HEK293 (cell line): ENCODE data around the gene TTC34.

Experiments used
- CTCF ChIA-PET: fragments of 350-600 bp; formaldehyde crosslinking; extraction: SDS; loops from one replicate; lab custom pipeline; 2021; ENCODE audit warnings: antibody characterized with exemption; lab: Yijun Ruan, JAX
- POLR2A ChIA-PET: fragments of 300-600 bp; formaldehyde crosslinking; extraction: SDS; loops from one replicate; lab custom pipeline; 2020; ENCODE audit warnings: antibody characterized with exemption, inconsistent platforms; lab: Yijun Ruan, JAX
- H3K27ac ChIP-seq: fragments of 200-500 bp; sonication (Bioruptor generic); 2 replicates; pipeline ENCODE4 v1.5.1; 2014; ENCODE audit warnings: low read depth, low read length, control low read depth, inconsistent platforms; ENCODE audit errors: extremely low read depth
- H3K36me3 ChIP-seq, 2 experiments: fragments of 200-500 bp in 1 of 2; sonication (Bioruptor generic) in 1 of 2; 1 replicate in 1 of 2; 2 replicates in 1 of 2; pipeline ENCODE4 v1.5.1; 2014 to 2017; ENCODE audit warnings: inconsistent platforms in 2 of 2, low read length in 2 of 2; ENCODE audit not compliant: control insufficient read depth in 2 of 2, insufficient read depth in 1 of 2
- H3K4me1 ChIP-seq: fragments of 200-500 bp; sonication (Bioruptor generic); 2 replicates; pipeline ENCODE4 v1.5.1; 2014; ENCODE audit warnings: mild to moderate bottlenecking, low read length, inconsistent platforms; ENCODE audit not compliant: control insufficient read depth, insufficient read depth
- H3K4me3 ChIP-seq: 2 replicates; pipeline ENCODE4 v1.5.1; 2011; ENCODE audit warnings: low read depth, mild to moderate bottlenecking, control low read depth, low read length, moderate library complexity
- H3K9me3 ChIP-seq: fragments of 200-500 bp; sonication (Bioruptor generic); 2 replicates; pipeline ENCODE4 v1.5.1; 2014; ENCODE audit warnings: low read depth, low read length, inconsistent platforms; ENCODE audit not compliant: control insufficient read depth, insufficient read depth
- INSM2 ChIP-seq: fragments of 450-650 bp; formaldehyde crosslinking; IDR thresholded peaks from 2 replicates; pipeline ENCODE4 v1.5.1; 2016; ENCODE audit warnings: missing biosample characterization, missing genetic modification characterization
- KLF1 ChIP-seq: fragments of 450-650 bp; formaldehyde crosslinking; IDR thresholded peaks from 2 replicates; pipeline ENCODE4 v1.5.1; 2016; ENCODE audit warnings: missing biosample characterization, missing genetic modification characterization
- PRDM6 ChIP-seq: fragments of 450-650 bp; formaldehyde crosslinking; IDR thresholded peaks from 2 replicates; pipeline ENCODE4 v1.5.1; 2017; ENCODE audit warnings: missing biosample characterization, missing genetic modification characterization
- TCF7L2 ChIP-seq: IDR thresholded peaks from 2 replicates; pipeline ENCODE4 v1.6.1; 2011; ENCODE audit warnings: low read depth, mild to moderate bottlenecking, inconsistent platforms, low read length, moderate library complexity, borderline replicate concordance
- TSHZ1 ChIP-seq: fragments of 450-650 bp; formaldehyde crosslinking; IDR thresholded peaks from 2 replicates; pipeline ENCODE4 v1.5.1; 2016; ENCODE audit warnings: missing biosample characterization, missing genetic modification characterization, borderline replicate concordance
- ZBTB6 ChIP-seq: fragments of 450-650 bp; formaldehyde crosslinking; IDR thresholded peaks from 2 replicates; pipeline ENCODE4 v1.5.1; 2017; ENCODE audit warnings: missing biosample characterization, missing genetic modification characterization
- ZNF19 ChIP-seq: fragments of 450-650 bp; formaldehyde crosslinking; IDR thresholded peaks from 2 replicates; pipeline ENCODE4; 2016; ENCODE audit warnings: missing biosample characterization, missing genetic modification characterization, low read depth
- ZNF292 ChIP-seq: fragments of 450-650 bp; formaldehyde crosslinking; IDR thresholded peaks from 2 replicates; pipeline ENCODE4 v1.5.1; 2016; ENCODE audit warnings: low read depth, missing biosample characterization, missing genetic modification characterization, borderline replicate concordance
- ZNF514 ChIP-seq: fragments of 450-650 bp; formaldehyde crosslinking; IDR thresholded peaks from 2 replicates; pipeline ENCODE4 v1.5.1; 2016; ENCODE audit warnings: missing biosample characterization, missing genetic modification characterization
- ZNF548 ChIP-seq: fragments of 450-650 bp; formaldehyde crosslinking; IDR thresholded peaks from 2 replicates; pipeline ENCODE4 v1.5.1; 2016; ENCODE audit warnings: missing biosample characterization, missing genetic modification characterization
- ZNF621 ChIP-seq: fragments of 450-650 bp; formaldehyde crosslinking; IDR thresholded peaks from 2 replicates; pipeline ENCODE4 v1.5.1; 2017; ENCODE audit warnings: missing biosample characterization, missing genetic modification characterization
- ZNF670 ChIP-seq: fragments of 450-650 bp; formaldehyde crosslinking; IDR thresholded peaks from 2 replicates; pipeline ENCODE4 v1.5.1; 2016; ENCODE audit warnings: missing biosample characterization, missing genetic modification characterization, low read depth
- TF ChIP-seq, protein P1 (sequence below): fragments of 450-650 bp; formaldehyde crosslinking; IDR thresholded peaks from 2 replicates; pipeline ENCODE4; 2016; ENCODE audit warnings: missing biosample characterization, missing genetic modification characterization
- TF ChIP-seq, protein P2 (sequence below): fragments of 450-650 bp; formaldehyde crosslinking; IDR thresholded peaks from 2 replicates; pipeline ENCODE4 v1.5.1; 2017; ENCODE audit warnings: missing biosample characterization, missing genetic modification characterization
- TF ChIP-seq, protein P3 (sequence below): fragments of 450-650 bp; formaldehyde crosslinking; optimal IDR thresholded peaks from 2 replicates; pipeline ENCODE3; 2016; ENCODE audit warnings: missing biosample characterization, mild to moderate bottlenecking, missing genetic modification characterization
- TF ChIP-seq, protein P4 (sequence below): fragments of 450-650 bp; formaldehyde crosslinking; IDR thresholded peaks from 2 replicates; pipeline ENCODE4 v1.5.1; 2016; ENCODE audit warnings: missing biosample characterization, missing genetic modification characterization
- TF ChIP-seq, protein P5 (sequence below): fragments of 450-650 bp; formaldehyde crosslinking; IDR thresholded peaks from 2 replicates; pipeline ENCODE4 v1.5.1; 2017; ENCODE audit warnings: missing biosample characterization, missing genetic modification characterization

TTC34 gene

DNA sequence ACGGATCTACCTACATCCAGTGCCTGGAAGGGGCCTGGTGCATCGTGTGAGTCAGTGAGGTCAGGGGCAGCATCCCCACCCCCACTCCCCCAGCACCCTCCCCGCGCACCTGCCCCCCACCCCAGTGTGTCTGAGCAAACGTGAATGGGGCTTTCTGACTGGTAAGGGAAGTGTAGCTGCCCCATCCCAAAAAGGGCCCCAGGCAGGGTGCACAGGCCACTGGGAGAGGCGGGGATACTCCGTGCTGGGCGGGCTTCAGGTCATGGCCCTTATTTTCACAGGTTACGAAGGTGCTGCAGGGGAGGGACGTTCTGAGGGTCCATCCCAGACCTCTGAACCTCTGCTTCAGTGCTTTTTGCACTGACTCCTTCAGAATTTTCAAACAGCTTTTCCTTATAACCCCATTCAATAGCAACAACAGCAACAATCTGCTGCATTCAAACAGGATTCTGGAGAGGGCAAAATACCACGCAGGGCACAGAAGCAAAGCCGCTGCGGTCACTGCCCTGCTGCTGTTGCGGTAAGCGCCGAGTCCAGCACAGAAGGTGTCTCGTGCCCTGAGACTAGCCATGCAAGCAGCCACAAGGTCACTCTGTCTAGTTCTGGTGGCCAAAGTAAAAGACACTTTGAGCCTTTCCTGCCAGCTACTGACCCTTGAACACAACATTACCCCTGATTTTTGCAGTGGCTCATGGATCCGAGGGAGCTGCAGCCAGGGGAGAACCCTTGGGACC lies 10.3 kb downstream of the TTC34 start (continued):
- TF ChIP-seq TSHZ1 (tag by site-specific recombination) = no peak
- TF ChIP-seq, all 188 proteins: peak for 0

DNA sequence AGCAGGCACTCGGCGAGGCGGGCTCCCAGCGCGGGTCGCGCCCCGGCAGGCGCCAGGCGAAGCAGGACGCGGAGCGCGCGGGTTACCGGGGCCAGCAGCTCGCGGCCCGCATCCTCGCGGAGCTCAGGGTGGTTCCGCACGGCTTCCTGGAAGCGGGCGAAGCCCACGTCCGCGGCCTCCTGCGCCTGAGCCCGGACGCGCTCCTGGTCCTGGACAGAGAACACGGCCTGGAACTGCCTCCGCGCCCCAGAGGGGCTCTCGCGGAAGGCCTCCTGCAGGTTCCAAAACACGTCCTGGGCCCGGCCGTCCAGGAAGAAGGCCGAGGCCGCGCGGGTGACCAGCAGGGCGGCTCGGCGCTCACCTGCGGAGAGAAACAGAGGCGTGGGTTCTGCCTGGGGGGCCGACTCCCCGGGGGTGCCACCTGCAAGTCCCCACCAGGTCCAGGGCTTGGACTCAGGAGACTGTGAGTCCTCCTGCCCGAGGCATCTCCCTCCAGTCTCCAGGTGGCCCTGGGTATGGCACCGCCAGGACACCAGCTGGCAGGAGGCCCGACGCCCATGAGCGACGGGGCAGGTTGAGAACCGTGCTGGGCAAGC lies 11.4 kb downstream of the TTC34 start:
- H3K27ac ChIP-seq = no peak overlapping the region
- ChIA-PET CTCF (interaction anchor here (0.7 kb wide), 1 partner anchor 492 kb away, joined by 3 read pairs; no protein-coding TSS in a partner anchor), POLR2A (no interaction called here)
- TF ChIP-seq, protein P1, sequence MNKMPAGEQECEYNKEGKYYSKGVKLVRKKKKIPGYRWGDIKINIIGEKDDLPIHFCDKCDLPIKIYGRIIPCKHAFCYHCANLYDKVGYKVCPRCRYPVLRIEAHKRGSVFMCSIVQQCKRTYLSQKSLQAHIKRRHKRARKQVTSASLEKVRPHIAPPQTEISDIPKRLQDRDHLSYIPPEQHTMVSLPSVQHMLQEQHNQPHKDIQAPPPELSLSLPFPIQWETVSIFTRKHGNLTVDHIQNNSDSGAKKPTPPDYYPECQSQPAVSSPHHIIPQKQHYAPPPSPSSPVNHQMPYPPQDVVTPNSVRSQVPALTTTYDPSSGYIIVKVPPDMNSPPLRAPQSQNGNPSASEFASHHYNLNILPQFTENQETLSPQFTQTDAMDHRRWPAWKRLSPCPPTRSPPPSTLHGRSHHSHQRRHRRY (tag by site-specific recombination) = no peak
- TF ChIP-seq ZNF621 (tag by site-specific recombination) = no peak
- TF ChIP-seq INSM2 (tag by site-specific recombination) = no peak
- TF ChIP-seq ZNF670 (tag by site-specific recombination) = no peak
- TF ChIP-seq KLF1 (tag by site-specific recombination) = no peak
- TF ChIP-seq ZNF548 = no peak
- no peak for TF ChIP-seq TCF7L2
- TF ChIP-seq, protein P2, sequence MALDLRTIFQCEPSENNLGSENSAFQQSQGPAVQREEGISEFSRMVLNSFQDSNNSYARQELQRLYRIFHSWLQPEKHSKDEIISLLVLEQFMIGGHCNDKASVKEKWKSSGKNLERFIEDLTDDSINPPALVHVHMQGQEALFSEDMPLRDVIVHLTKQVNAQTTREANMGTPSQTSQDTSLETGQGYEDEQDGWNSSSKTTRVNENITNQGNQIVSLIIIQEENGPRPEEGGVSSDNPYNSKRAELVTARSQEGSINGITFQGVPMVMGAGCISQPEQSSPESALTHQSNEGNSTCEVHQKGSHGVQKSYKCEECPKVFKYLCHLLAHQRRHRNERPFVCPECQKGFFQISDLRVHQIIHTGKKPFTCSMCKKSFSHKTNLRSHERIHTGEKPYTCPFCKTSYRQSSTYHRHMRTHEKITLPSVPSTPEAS = no peak
- no peak for TF ChIP-seq ZNF514 (tag by site-specific recombination)
- no peak for TF ChIP-seq PRDM6
- TF ChIP-seq, protein P3, sequence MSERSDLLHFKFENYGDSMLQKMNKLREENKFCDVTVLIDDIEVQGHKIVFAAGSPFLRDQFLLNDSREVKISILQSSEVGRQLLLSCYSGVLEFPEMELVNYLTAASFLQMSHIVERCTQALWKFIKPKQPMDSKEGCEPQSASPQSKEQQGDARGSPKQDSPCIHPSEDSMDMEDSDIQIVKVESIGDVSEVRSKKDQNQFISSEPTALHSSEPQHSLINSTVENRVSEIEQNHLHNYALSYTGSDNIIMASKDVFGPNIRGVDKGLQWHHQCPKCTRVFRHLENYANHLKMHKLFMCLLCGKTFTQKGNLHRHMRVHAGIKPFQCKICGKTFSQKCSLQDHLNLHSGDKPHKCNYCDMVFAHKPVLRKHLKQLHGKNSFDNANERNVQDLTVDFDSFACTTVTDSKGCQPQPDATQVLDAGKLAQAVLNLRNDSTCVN (tag by site-specific recombination) = no peak
- TF ChIP-seq, protein P4, sequence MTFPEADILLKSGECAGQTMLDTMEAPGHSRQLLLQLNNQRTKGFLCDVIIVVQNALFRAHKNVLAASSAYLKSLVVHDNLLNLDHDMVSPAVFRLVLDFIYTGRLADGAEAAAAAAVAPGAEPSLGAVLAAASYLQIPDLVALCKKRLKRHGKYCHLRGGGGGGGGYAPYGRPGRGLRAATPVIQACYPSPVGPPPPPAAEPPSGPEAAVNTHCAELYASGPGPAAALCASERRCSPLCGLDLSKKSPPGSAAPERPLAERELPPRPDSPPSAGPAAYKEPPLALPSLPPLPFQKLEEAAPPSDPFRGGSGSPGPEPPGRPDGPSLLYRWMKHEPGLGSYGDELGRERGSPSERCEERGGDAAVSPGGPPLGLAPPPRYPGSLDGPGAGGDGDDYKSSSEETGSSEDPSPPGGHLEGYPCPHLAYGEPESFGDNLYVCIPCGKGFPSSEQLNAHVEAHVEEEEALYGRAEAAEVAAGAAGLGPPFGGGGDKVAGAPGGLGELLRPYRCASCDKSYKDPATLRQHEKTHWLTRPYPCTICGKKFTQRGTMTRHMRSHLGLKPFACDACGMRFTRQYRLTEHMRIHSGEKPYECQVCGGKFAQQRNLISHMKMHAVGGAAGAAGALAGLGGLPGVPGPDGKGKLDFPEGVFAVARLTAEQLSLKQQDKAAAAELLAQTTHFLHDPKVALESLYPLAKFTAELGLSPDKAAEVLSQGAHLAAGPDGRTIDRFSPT (tag by site-specific recombination) = no peak
- TF ChIP-seq ZBTB6 (tag by site-specific recombination) = no peak
- TF ChIP-seq ZNF292 (tag by site-specific recombination) = no peak
- TF ChIP-seq, protein P5, sequence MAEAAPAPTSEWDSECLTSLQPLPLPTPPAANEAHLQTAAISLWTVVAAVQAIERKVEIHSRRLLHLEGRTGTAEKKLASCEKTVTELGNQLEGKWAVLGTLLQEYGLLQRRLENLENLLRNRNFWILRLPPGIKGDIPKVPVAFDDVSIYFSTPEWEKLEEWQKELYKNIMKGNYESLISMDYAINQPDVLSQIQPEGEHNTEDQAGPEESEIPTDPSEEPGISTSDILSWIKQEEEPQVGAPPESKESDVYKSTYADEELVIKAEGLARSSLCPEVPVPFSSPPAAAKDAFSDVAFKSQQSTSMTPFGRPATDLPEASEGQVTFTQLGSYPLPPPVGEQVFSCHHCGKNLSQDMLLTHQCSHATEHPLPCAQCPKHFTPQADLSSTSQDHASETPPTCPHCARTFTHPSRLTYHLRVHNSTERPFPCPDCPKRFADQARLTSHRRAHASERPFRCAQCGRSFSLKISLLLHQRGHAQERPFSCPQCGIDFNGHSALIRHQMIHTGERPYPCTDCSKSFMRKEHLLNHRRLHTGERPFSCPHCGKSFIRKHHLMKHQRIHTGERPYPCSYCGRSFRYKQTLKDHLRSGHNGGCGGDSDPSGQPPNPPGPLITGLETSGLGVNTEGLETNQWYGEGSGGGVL = no peak
- no peak for TF ChIP-seq ZNF19 (tag by site-specific recombination)

More for the DNA sequence above, 11.4 kb downstream of the TTC34 start:
- Histone ChIP-seq H3K4me1 (no peaks in the 10 kb centered on the region), H3K36me3 (no peaks in the 10 kb centered on the region), H3K4me3 (no peak overlapping the region), H3K9me3 (no peaks in the 10 kb centered on the region)
